GM12891 (cell line): Measurements from ENCODE around the gene METAP1D. TPM values are rescaled to one million over a fixed set of nuclear protein-coding genes. Genes with fewer than 3 reads are reported as not detected.

Experiments used
- DNase-seq: peaks from one replicate; pipeline ENCODE4 v3.0.0; 2011; ENCODE audit warnings: low spot score; ENCODE audit not compliant: insufficient read length
- FAIRE-seq: peaks from 2 replicates; lab custom pipeline; 2011; peaks lifted over from hg19 to GRCh38; lab: Jason Lieb, UNC
- PAX5 ChIP-seq: IDR thresholded peaks from 2 replicates; pipeline ENCODE4 v1.6.1; 2011; ENCODE audit warnings: low read length, moderate library complexity, mild to moderate bottlenecking; ENCODE audit not compliant: insufficient read depth, severe bottlenecking
- POLR2A ChIP-seq: IDR thresholded peaks from 2 replicates; pipeline ENCODE4 v1.6.1; 2011; ENCODE audit warnings: low read depth, low read length, control low read depth
- POLR2AphosphoS5 ChIP-seq: IDR thresholded peaks from 2 replicates; pipeline ENCODE4 v1.6.1; 2011; ENCODE audit warnings: low read depth, low read length, control low read depth
- POU2F2 ChIP-seq: IDR thresholded peaks from 2 replicates; pipeline ENCODE4 v1.6.1; 2011; ENCODE audit warnings: low read depth, mild to moderate bottlenecking, control low read depth, low read length, moderate library complexity
- SPI1 ChIP-seq: IDR thresholded peaks from 2 replicates; pipeline ENCODE4 v1.6.1; 2011; ENCODE audit warnings: low read depth, low read length, control low read depth
- TAF1 ChIP-seq: IDR thresholded peaks from 2 replicates; pipeline ENCODE4 v1.6.1; 2011; ENCODE audit warnings: low read depth, low read length, control low read depth
- polyA plus RNA-seq: library from polyadenylated mRNA; unstranded; fragments of >200 nt; gene quantifications from one replicate; pipeline ENCODE4 v1.2.1, GENCODE V29; 2012; ENCODE audit warnings: low read depth, missing spikeins, inconsistent platforms; ENCODE audit not compliant: missing spikeins

The METAP1D gene
- polyA plus RNA-seq = 4.2 TPM

DNA sequence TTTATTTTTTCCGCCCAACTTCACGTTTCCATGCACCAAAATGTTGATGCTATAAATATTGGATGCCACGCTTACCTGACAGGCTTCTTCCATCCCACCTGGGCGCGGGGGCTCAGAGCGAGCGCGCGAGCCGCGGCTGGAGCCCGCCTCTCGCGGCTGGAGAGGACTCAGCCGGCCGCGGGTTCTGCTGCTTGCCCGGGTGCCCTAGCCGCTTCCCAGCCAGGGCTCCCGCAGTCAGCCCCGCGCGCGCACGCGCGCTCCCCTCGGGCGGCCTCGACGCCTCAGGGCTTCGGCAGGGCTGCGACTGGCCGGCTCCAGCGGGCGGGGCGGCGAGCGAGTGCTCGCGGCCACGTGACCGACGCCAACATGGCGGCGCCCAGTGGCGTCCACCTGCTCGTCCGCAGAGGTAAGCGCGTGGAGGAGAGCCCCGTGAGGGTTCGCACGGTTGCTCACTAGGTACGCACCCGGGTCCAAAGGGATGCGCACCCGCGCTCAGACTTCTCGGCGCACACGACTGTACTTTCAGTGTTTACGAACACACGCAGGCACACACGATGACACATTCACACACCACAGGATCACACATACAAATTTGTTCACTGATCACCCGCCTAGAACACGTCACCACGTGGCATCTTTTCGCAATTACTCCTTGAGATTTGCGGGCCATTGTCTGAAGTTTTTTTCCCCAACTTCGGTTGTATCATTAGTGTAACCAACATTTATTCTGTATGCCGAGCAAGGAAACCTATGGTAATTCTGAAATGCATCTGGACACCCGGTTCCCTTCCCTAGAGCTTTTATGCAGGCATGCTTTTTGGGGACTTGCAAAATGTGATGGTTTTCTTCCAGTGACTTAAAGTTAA lies at the start of gene METAP1D:
Gene METAP1D, plus strand, starts transcription at position 350 of the 866 bp plus-strand sequence. Its CDS starts 17 bp downstream, at position 367.
- TF ChIP-seq POLR2AphosphoS5 = peak; percentile 89
- peak; percentile 86; the same call in 1 of the 2 replicates for TF ChIP-seq TAF1
- TF ChIP-seq SPI1 = no peak
- TF ChIP-seq POLR2A = peak; percentile 94
- TF ChIP-seq POU2F2 = peak; percentile 51; the same call in 1 of the 2 replicates
- FAIRE-seq (peak; percentile 98), DNase-seq (peak; percentile 95)

- TF ChIP-seq SPI1 (no peak), POLR2AphosphoS5 (no peak), TAF1 (no peak)
- no peak for DNase-seq
- no peak for FAIRE-seq
These were observed 47.5 kb upstream of the METAP1D start for GRCh38 chr2:171952276-171952675.

DNA sequence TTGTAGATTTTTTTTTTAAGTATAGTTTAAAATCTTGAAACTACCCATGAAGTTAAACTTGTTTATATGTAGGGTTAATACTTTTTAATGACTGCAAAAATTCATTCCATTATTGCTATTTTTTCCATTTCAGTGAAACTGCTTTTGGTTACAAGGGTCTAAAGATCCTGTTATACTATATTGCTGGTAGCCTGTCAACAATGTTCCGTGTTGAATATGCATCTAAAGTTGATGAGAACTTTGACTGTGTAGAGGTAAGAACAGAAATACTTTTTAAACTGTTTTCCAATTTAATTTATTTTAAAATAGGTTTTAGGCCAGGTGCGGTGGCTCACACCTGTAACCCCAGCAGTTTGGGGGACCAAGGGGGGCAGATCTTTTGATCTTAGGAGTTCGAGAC lies 47.0 kb upstream of the METAP1D start:
- no peak for TF ChIP-seq POLR2AphosphoS5
- no peak for TF ChIP-seq TAF1
- no peak for TF ChIP-seq POU2F2
- no peak for TF ChIP-seq SPI1
- TF ChIP-seq POLR2A = no peak
- no peak for TF ChIP-seq PAX5
- DNase-seq (no peak), FAIRE-seq (no peak)

GRCh38 chr2:171956135-171956825 lies 43.5 kb upstream of the METAP1D start:
- DNase-seq (no peak), FAIRE-seq (no peak)
- TF ChIP-seq TAF1 = no peak
- TF ChIP-seq POLR2AphosphoS5 = no peak
- TF ChIP-seq SPI1 = no peak
- TF ChIP-seq POLR2A = no peak

GRCh38 chr2:171957061-171957460 lies 42.7 kb upstream of the METAP1D start:
- DNase-seq (no peak), FAIRE-seq (no peak)
- TF ChIP-seq PAX5 (no peak), POLR2A (no peak), TAF1 (no peak), POLR2AphosphoS5 (no peak), SPI1 (no peak), POU2F2 (no peak)

- FAIRE-seq = no peak
- no peak for DNase-seq
- TF ChIP-seq SPI1 = no peak
- no peak for TF ChIP-seq PAX5
- TF ChIP-seq POLR2A = no peak
- no peak for TF ChIP-seq POU2F2
- no peak for TF ChIP-seq POLR2AphosphoS5
- TF ChIP-seq TAF1 = no peak
These were observed 41.3 kb upstream of the METAP1D start for GRCh38 chr2:171958475-171958874.

GRCh38 chr2:171959998-171960397 lies 39.8 kb upstream of the METAP1D start:
- DNase-seq (no peak), FAIRE-seq (no peak)
- no peak for TF ChIP-seq SPI1
- TF ChIP-seq POLR2AphosphoS5 = no peak
- TF ChIP-seq POLR2A = no peak
- TF ChIP-seq PAX5 = no peak
- TF ChIP-seq POU2F2 = no peak
- no peak for TF ChIP-seq TAF1

DNA sequence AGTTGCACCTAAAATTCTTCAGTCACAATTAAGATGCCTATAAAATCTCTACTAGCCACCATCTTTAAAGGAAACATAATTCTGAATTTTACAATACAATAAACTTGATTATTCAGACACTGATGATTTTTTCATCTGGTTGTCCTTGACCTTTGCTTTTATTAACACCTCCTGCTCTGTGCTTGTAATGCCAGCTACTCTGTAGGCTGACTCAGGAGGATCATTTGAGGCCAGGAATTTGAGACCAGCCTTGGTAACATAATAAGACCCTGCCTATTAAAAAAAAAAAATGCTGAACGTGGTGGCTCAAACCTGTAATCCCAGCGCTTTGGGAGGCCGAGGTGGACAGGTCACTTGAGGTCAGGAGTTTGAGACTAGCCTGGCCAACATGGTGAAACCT lies 39.2 kb upstream of the METAP1D start:
- no peak for TF ChIP-seq POLR2AphosphoS5
- TF ChIP-seq SPI1 = no peak
- no peak for TF ChIP-seq TAF1
- no peak for TF ChIP-seq POLR2A
- TF ChIP-seq PAX5 = no peak
- no peak for TF ChIP-seq POU2F2
- DNase-seq (no peak), FAIRE-seq (no peak)

GRCh38 chr2:171963198-171963597 lies 36.6 kb upstream of the METAP1D start:
- no peak for FAIRE-seq
- TF ChIP-seq TAF1 (no peak), PAX5 (no peak), POLR2A (no peak), SPI1 (no peak), POLR2AphosphoS5 (no peak), POU2F2 (no peak)

DNA sequence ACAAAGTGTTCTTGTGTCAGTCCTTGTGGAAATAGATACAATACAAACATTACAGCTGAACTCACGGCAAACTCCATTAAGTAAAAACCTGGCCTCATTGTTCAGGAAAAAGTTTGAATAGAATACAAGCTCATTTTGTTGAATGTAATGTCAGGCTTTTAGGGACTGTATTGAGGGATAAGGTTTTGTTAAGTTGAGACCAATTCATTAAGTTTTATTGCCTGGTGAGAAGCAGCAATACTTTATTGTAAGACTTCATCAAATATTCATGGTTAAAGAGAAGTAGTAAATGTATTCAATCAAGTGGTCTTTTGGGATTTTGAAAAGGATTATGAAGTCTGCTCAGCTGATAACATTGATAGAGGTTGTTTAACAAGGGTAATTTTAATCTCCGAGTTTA lies 35.4 kb upstream of the METAP1D start:
- no peak for FAIRE-seq
- no peak for TF ChIP-seq SPI1
- TF ChIP-seq POU2F2 = no peak
- no peak for TF ChIP-seq POLR2AphosphoS5
- TF ChIP-seq PAX5 = no peak
- no peak for TF ChIP-seq POLR2A
- TF ChIP-seq TAF1 = no peak
- DNase-seq = no peak

More at GRCh38 chr2:171963198-171963597, 36.6 kb upstream of the METAP1D start:
- no peak for DNase-seq
